H54 (cell line): Measurements from ENCODE around the gene NMUR2.

Source experiments
- DNase-seq: peaks from one replicate; pipeline ENCODE4 v3.0.0; 2011; ENCODE audit warnings: low spot score, mixed read lengths; ENCODE audit not compliant: insufficient read length
- FAIRE-seq: peaks from 3 replicates; lab custom pipeline; 2011; peaks lifted over from hg19 to GRCh38; lab: Jason Lieb, UNC
- POLR2A ChIP-seq: IDR thresholded peaks from 2 replicates; pipeline ENCODE4 v1.6.1; 2011; ENCODE audit warnings: low read depth, mild to moderate bottlenecking, low read length

Gene NMUR2

GRCh38 chr5:152355061-152355460, 50.0 kb downstream of the NMUR2 start:
- no peak for TF ChIP-seq POLR2A

GRCh38 chr5:152353001-152353400, 52.1 kb downstream of the NMUR2 start:
- DNase-seq (no peak), FAIRE-seq (no peak)
- TF ChIP-seq POLR2A, result no peak

More at GRCh38 chr5:152355061-152355460, 50.0 kb downstream of the NMUR2 start:
- no peak for FAIRE-seq
- DNase-seq, result no peak

GRCh38 chr5:152349683-152350526, 55.2 kb downstream of the NMUR2 start:
- peak; percentile 50 for FAIRE-seq
- no peak for TF ChIP-seq POLR2A

More at GRCh38 chr5:152349683-152350526, 55.2 kb downstream of the NMUR2 start:
- peak; percentile 12 for DNase-seq
